T follicular helper cell (primary cell): ENCODE measurements around the gene RAB4B.
A peak's percentile ranks its signal among the peaks of the same experiment; 100 is the strongest.
"Not testable (repeated sequence)": the region's sequence is repeated elsewhere in the genome, so short reads cannot be mapped to it uniquely, and the experiment has no call there.

Experiments
- DNase-seq: peaks from one replicate; pipeline ENCODE4 v3.0.0-alpha.2; 2020; ENCODE audit warnings: low read depth
- total RNA-seq, 2 experiments: gene quantifications; one replicate each; lab custom pipeline; 2026; lab: John Stamatoyannopoulos, UW

RAB4B gene
- 0.56 to 3.1 reads per million in 2 experiments for total RNA-seq

- DNase-seq = peak; percentile 100
Measured at GRCh38 chr19:40777937-40778705, at the start of gene RAB4B. TSS of gene RAB4B (plus strand) at chr19:40778247. CDS start at chr19:40778376, 129 bp downstream.

- not testable (repeated sequence) for DNase-seq
Measured at GRCh38 chr19:40730065-40730464, 48.0 kb upstream of the RAB4B start.

- not testable (repeated sequence) for DNase-seq
Measured at GRCh38 chr19:40732304-40732703, 45.7 kb upstream of the RAB4B start.

GRCh38 chr19:40733149-40733548 is 44.9 kb upstream of the RAB4B start:
- DNase-seq = no peak

- DNase-seq = no peak
Measured at GRCh38 chr19:40735013-40735771, 42.9 kb upstream of the RAB4B start.

- DNase-seq = no peak
Measured at GRCh38 chr19:40736661-40737060, 41.4 kb upstream of the RAB4B start.

- DNase-seq = no peak
Measured at GRCh38 chr19:40737102-40737644, 40.9 kb upstream of the RAB4B start.

- DNase-seq = no peak
Measured at GRCh38 chr19:40739030-40739839, 38.8 kb upstream of the RAB4B start.

GRCh38 chr19:40739871-40740703 is 38.0 kb upstream of the RAB4B start:
- no peak for DNase-seq

- no peak for DNase-seq
Measured at GRCh38 chr19:40740747-40741146, 37.3 kb upstream of the RAB4B start.

GRCh38 chr19:40741527-40742390 is 36.3 kb upstream of the RAB4B start:
- DNase-seq = no peak

GRCh38 chr19:40742477-40742876 is 35.6 kb upstream of the RAB4B start:
- DNase-seq = no peak

GRCh38 chr19:40742886-40743285 is 35.2 kb upstream of the RAB4B start:
- no peak for DNase-seq

GRCh38 chr19:40743926-40744325 is 34.1 kb upstream of the RAB4B start:
- no peak for DNase-seq

GRCh38 chr19:40744554-40745401 is 33.3 kb upstream of the RAB4B start:
- DNase-seq = no peak

- no peak for DNase-seq
Measured at GRCh38 chr19:40745402-40745780, 32.7 kb upstream of the RAB4B start.

- no peak for DNase-seq
Measured at GRCh38 chr19:40747536-40747935, 30.5 kb upstream of the RAB4B start.

- peak; percentile 99 for DNase-seq
Measured at GRCh38 chr19:40750058-40750873, 27.8 kb upstream of the RAB4B start, which contains the start of gene ACTMAP. TSS of gene ACTMAP (minus strand) at chr19:40750477. CDS start at chr19:40749803, 674 bp downstream.
